GM12874 (cell line): ENCODE results near the gene EMP3.

ENCODE experiments used
- TF ChIP-seq, protein P1 (sequence below): IDR thresholded peaks from 2 replicates; pipeline ENCODE4 v1.5.1; 2011; ENCODE audit warnings: low read depth, mild to moderate bottlenecking, control low read depth, low read length, moderate library complexity; ENCODE audit not compliant: insufficient read depth

The EMP3 gene

DNA sequence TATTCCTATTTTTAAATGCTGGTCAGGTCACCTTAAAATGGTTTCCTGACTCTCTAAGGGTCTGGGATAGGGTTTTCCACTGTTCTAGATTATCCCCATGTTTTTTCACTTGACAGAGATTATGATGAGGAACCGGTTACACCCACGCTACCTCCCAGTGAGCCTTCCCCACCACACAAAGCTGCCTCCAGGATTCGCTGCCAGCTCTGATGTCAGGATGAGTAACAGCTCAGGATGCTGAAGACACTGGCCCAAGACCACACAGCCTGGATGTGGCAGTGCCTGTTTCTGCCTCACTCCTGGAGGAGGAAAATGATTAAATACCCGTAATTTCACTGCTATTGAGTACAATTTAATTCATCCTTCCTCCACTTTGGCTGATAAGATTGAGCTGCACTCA is 32.6 kb upstream of the EMP3 start:
- TF ChIP-seq, protein P1, sequence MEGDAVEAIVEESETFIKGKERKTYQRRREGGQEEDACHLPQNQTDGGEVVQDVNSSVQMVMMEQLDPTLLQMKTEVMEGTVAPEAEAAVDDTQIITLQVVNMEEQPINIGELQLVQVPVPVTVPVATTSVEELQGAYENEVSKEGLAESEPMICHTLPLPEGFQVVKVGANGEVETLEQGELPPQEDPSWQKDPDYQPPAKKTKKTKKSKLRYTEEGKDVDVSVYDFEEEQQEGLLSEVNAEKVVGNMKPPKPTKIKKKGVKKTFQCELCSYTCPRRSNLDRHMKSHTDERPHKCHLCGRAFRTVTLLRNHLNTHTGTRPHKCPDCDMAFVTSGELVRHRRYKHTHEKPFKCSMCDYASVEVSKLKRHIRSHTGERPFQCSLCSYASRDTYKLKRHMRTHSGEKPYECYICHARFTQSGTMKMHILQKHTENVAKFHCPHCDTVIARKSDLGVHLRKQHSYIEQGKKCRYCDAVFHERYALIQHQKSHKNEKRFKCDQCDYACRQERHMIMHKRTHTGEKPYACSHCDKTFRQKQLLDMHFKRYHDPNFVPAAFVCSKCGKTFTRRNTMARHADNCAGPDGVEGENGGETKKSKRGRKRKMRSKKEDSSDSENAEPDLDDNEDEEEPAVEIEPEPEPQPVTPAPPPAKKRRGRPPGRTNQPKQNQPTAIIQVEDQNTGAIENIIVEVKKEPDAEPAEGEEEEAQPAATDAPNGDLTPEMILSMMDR: no peak

DNA sequence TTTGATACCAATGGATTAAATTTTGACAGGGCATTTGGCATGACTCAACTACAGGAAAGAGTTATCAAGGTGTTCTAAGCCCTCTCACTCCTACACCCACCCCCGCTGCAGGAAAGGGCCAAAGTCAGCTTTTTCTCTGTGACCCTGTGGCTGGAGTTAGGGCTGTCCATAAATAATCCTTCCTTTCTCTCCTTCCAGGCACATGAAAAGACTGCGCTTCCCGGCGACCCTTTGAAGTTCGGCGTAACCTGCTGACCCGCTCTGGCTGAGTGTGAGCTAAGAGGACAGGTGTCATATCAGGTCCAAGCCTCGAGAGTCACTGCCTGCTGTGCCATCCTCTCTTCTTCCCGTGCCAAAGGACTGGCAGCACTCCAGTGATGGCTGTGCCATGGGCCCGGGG is 29.9 kb upstream of the EMP3 start:
- TF ChIP-seq, protein P1: no peak

DNA sequence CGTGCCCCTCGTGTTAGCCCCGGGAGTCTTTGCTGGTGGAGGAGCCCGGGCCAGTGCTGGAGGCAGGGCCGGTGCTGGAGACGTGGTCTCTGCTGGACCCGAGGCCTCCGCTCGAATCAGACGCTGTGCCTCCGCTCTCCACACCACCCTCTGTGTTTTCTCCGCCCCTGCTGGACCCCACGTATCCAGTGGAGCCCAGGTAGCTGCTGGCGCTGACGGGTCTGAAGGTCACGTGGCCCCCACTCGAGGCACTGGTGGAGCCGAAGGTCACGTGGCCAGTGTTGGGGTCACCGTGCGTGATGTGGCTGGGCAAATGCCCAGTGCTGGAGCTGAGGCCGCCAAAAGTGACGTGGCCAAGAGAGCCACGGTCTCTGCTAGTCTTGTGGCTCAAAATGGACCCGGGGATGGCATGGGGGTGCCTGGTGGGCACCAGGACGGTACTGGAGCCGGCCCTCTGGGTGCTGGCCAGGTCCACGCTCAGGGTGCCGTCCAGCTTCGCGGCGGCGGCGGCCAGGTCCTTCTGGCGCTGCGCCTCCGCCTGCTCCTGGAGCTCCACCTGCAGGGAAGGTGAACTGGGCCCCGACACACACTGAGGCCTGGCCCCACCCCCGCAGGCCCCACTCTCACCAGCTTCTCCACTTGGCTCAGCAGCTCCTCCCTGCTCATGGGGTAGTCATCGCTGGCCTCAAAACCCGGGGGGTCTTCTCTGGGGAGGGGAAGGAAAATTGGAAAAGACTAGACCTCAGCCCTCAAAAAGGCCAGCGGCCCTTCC is 28.2 kb upstream of the EMP3 start:
- TF ChIP-seq, protein P1: no peak

DNA sequence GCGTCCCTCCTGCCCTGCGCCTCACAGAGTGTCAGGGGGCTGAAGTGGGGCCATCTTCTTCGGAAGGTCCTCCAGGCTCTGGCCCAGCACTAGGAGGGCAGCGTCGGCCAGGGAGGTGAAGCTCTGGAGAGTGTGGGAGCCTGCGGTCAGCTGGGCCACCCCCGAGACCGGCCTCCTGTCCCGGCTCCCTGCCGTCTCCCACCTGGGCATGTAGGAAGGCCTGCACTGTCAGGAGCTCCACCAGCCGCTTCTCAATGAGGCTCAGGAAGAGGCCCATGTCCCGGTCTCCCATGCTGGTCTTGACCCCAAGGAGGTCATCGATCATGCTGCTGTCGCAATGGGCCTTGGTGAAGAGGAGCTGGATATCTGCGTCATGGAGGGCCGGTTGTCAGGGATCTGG is 27.4 kb upstream of the EMP3 start:
- TF ChIP-seq, protein P1: no peak

DNA sequence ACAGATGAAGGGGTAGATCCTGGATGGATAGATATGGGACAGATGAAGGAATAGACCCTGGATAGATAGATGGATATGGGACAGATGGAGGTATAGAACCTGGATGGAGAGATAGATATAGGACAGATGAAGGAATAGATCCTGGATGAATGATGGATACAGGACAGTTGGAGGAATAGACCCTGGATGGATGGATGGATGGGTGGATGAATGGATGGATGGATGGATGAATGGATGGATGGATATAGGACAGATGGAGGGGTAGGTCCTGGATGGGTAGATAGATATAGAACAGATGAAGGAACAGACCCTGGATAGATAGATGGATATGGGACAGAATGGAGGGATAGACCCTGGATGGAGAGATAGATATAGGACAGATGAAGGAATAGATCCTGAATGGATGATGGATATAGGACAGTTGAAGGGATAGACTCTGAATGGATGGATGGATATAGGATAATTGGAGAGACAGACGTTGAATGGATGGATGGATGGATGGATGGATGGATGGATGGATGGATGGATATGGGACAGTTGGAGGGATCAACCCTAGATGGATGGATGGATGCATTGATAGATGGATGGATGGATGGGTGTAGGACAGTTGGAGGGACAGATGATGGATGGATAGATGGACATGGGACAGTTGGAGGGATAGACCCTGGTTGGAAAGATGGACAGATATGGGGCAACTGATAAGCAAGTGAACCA is 23.3 kb upstream of the EMP3 start:
- TF ChIP-seq, protein P1: no peak

DNA sequence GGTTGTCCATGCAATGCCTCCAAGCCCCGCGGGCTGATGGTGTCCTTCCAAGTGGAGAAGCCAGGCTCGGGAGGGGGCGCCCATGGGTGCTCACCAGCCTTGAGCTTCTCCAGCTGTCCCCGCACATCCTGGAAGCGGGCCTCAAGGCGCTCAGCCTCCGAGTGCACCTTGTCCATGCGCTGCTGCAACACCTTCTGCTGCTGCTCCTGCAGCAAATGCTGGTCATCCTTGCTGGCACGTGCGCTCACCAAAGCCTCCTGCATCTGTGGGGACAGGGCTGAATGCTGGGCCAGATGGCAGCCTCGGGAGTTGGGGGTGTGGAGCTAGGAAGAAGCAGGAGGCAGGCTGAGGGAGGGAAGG is 22.8 kb upstream of the EMP3 start:
- TF ChIP-seq, protein P1: no peak

DNA sequence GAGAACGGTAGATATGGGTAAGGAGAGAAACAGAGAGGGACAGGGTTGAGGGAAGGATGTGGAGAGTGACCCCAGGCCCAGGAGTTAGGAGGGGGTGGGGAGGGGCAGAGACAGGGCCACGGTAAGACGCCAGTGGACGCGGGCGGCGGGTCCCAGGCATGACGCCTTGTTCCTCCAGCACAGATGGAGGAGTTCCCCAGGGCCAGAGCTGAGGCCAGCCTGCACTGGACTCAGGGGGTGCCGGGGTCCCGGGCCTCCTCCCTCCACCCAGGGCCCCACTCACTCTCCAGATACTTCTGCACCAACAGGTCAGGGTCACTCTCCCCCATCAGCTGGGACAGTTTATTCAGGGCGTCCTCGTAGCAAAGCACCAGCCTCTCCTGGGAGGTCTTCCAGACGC is 22.0 kb upstream of the EMP3 start:
- TF ChIP-seq, protein P1: no peak
